Activated T-cell treated with anti-CD3 and anti-CD28 coated beads for 4 hours (primary cell): Measurements from ENCODE around the gene CSHL1.
"Not testable (repeated sequence)": the region's sequence is repeated elsewhere in the genome, so short reads cannot be mapped to it uniquely, and the experiment has no call there.

Experiments used
- DNase-seq: peaks from one replicate; pipeline ENCODE4 v3.0.0-alpha.2; 2020

CSHL1 gene

DNA sequence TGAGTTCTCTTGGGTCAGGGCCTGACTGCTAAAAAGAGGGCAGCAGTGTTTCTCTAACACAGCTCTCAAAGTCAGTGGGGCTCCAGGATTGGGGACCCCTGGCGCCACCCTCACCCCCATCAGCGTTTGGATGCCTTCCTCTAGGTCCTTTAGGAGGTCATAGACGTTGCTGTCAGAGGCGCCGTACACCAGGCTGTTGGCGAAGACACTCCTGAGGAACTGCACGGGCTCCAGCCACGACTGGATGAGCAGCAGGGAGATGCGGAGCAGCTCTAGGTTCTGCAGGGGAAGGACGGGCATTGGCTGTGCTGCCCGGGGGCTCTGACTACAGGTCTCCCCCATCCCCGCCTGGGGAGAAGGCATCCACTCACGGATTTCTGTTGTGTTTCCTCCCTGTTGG lies 6.6 kb upstream of the CSHL1 start:
- DNase-seq: no peak

DNA sequence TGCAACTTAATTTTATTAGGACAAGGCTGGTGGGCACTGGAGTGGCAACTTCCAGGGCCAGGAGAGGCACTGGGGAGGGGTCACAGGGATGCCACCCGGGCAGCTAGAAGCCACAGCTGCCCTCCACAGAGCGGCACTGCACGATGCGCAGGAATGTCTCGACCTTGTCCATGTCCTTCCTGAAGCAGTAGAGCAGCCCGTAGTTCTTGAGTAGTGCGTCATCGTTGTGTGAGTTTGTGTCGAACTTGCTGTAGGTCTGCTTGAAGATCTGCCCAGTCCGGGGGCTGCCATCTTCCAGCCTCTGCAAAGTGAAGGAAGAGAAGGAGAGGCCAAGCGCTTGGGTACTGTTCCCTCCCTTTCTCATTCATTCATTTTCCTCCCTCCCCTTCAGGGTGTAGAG lies 6.1 kb upstream of the CSHL1 start:
- DNase-seq: not testable (repeated sequence)

DNA sequence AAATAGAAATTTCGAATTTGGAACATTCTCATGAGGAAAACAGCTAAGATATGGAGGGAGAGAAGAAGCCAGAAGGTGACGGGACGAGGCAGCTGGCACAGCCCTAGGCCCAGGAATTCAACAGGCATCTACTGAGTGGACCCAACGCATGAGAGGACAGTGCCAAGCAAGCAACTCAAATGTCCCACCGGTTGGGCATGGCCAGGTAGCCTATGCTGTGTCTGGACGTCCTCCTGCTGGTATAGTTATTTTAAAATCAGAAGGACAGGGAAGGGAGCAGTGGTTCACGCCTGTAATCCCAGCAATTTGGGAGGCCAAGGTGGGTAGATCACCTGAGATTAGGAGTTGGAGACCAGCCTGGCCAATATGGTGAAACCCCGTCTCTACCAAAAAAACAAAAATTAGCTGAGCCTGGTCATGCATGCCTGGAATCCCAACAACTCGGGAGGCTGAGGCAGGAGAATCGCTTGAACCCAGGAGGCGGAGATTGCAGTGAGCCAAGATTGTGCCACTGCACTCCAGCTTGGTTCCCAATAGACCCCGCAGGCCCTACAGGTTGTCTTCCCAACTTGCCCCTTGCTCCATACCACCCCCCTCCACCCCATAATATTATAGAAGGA lies 5.6 kb upstream of the CSHL1 start:
- DNase-seq: no peak

GRCh38 chr17:63915753-63916152 lies 4.7 kb upstream of the CSHL1 start:
- not testable (repeated sequence) for DNase-seq

DNA sequence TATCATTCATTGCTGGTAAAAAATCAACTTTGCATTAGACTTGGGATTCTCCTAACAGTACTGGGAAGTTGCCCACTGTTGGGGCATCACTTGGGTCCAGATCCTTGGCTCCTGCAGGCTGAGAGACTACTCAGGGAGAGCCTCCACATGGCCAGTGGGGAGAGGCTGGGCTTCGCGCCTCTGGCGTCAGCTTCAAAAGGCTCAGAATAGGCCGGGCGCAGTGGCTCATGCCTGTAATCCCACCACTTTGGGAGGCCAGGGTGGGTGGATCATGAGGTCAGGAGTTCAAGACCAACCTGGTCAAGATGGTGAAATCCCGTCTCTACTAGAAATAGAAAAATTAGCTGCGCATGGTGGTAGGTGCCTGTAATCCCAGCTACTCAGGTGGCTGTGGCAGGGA lies 3.4 kb upstream of the CSHL1 start:
- DNase-seq: no peak

DNA sequence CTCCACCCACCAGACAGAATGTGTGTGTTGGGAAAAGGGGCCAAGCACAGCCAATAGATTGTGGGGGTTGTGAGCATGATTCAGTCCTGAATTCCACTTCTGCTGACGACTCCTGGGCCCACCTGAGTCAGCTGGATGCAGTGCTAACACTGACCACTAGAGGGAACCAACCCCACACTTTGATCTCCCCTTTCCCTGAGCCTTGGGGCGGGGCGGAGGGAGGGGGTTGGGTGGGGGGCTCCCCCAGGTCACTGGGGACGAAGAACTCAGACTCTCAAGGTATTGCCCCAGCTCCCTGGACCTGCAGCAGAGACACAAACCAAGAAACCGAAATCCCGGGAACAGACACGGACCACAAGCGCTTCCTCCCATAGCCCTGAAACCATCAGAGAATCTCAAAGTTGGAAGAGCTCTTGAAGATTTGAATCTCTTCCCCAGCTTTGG lies 621 bp upstream of the CSHL1 start:
- peak; percentile 62 for DNase-seq

GRCh38 chr17:63910096-63910495 lies 962 bp downstream of the CSHL1 start:
- no peak for DNase-seq

DNA sequence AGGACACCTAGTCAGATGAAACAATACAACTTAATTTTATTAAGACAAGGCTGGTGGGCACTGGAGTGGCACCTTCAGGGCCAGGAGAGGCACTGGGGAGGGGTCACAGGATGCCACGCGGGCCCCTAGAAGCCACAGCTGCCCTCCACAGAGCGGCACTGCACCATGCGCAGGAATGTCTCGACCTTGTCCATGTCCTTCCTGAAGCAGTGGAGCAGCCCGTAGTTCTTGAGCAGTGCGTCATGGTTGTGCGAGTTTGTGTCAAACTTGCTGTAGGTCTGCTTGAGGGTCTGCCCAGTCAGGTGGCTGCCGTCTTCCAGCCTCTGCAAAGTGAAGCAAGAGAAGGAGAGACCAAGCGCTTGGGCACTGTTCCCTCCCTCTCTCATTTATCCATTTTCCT lies 1.5 kb downstream of the CSHL1 start:
- DNase-seq: not testable (repeated sequence)

GRCh38 chr17:63907161-63907778 lies 3.8 kb downstream of the CSHL1 start:
- DNase-seq: not testable (repeated sequence)

DNA sequence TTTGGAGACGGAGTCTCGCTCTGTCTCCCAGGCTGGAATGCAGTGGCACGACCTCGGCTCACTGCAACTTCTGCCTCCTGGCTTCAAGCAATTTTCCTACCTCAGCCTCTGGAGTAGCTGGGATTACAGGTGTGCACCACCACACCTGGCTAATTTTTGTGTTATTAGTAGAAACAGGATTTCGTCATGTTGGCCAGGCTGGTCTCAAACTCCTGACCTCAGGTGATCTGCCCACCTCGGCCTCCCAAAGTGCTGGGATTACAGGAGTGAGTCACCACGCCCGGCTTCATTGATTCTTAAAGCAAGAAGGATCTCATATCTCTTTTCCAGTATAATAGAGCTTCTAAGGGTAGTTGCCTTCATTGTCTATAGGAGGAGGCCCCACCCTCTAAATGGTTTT lies 6.3 kb downstream of the CSHL1 start:
- DNase-seq: not testable (repeated sequence)

DNA sequence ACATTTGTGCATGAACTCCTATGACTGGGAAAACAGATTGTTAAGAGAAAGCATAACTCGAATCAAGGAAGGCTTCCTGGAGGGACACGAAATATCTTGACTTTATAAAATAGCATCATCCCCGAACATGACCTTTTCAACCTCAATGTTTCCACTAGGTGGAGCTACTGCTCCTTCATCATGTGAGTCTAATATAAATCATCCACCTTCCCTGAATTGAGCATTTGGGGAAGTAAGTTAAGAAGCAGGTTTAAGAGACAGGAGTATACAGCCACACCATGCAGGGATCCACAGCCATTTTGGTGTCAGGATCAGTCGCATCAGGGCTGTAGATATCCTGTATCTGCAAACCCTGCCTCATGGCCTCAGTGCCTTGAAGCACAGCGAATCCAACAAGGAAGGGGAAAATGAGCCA lies 7.3 kb downstream of the CSHL1 start:
- DNase-seq: not testable (repeated sequence)

- DNase-seq: not testable (repeated sequence)
These were observed 9.1 kb downstream of the CSHL1 start for GRCh38 chr17:63901971-63902370.

DNA sequence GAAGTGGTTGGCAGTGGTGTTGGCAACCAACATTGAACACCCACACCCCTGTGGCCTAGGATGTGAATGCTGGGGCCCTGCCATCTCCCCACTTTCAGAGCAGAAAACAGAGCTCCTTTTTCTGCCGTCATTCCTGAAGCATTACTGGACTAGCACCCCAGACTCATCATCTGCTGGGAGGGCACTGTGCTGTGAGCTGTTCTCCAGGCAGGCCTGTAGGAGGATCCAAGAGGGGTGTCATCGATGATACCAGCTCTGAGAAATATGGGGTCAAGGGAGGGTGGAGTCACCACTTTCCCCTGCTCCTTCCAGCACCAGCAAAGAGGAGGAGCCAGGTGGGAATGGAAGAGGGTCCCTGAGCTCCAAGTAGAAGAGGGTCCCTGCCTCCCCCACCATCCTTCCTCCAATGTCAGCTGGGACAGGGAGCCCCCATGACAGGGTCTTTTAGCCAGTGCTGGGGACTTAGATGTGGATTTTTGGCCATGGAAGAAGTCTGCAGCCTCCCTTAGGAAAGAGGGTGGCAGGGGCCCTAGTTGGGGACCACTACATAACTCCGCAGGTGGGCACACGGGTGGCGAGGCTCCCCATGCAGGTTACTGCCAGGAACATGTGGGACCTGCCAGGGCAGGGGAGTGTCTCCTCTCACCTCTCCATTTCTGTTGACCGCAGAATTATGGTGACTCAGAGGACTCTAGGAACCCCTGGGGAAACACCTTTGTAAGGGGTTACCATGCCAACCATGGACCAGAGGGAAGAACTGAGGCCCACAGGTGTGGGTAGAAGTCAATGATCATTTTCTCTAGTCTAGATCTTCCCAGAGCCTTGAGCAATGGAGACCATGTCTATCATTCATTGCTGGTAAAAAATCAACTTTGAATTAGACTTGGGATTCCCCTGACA lies 11.9 kb downstream of the CSHL1 start:
- not testable (repeated sequence) for DNase-seq

- DNase-seq: not testable (repeated sequence)
These were observed 14.3 kb downstream of the CSHL1 start, which contains the start of gene CSH1 for GRCh38 chr17:63896524-63897354. CSH1 (minus strand) TSS chr17:63896574; CDS start chr17:63896511, 63 bp downstream.

DNA sequence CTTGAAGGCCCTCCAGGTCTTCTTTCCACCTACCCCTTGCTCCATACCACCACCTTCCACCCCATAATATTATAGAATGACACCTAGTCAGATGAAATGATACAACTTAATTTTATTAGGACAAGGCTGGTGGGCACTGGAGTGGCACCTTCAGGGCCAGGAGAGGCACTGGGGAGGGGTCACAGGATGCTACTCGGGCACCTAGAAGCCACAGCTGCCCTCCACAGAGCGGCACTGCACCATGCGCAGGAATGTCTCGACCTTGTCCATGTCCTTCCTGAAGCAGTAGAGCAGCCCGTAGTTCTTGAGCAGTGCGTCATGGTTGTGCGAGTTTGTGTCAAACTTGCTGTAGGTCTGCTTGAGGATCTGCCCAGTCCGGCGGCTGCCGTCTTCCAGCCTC lies 16.2 kb downstream of the CSHL1 start:
- DNase-seq: not testable (repeated sequence)

- DNase-seq: not testable (repeated sequence)
These were observed 17.0 kb downstream of the CSHL1 start for GRCh38 chr17:63894021-63894420.

GRCh38 chr17:63892316-63893037 lies 18.6 kb downstream of the CSHL1 start:
- DNase-seq: not testable (repeated sequence)

GRCh38 chr17:63889026-63889848 lies 21.8 kb downstream of the CSHL1 start:
- DNase-seq: not testable (repeated sequence)

DNA sequence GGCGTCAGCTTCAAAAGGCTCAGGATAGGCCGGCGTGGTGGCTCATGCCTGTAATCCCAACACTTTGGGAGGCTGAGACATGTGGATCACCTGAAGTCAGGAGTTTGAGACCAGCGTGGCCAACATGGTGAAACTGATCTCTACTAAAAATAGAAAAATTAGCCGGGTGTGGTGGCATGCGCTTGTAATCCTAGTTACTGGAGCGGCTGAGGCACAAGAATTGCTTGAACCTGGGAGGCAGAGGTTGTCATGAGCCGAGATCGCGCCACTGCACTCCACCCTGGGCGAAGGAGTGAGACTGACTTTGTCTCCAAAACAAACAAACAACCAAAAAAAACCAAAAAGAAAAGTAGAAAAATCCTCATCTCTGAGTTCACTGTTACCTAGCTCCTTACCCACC lies 25.9 kb downstream of the CSHL1 start:
- DNase-seq: not testable (repeated sequence)

GRCh38 chr17:63882626-63883126 lies 28.4 kb downstream of the CSHL1 start:
- not testable (repeated sequence) for DNase-seq
